ENCODE results near the gene RNF111.

The RNF111 gene

DNA sequence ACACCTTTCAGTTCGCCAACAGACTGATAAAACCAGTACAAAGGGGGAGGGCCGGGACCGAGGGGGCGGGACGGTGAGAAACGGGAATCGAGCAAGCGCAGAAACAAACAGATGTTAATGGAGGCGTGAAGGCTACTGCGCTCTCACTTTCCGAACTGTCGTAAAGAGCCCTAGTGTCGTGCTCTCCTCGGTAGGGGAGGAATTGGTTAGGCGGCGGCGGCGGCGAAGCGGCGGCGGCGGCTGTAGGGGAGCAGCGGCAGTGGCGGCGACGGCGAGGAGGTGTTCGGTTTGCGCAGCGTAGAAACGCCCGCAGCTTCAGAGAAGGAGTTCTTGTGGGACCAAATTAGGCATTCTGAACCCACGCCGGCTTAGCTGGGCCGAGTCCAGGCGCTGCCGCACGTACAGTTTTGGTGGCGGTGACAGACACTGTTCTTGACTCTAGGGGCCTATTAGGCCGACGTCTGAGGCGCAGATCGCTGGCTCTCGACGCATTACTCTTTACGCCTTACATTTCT, at the start of gene RNF111:
Gene RNF111 (plus strand): TSS at position 173 of the 515 bp plus-strand sequence. CDS start 43,160 bp downstream, outside the sequence.
- DNase-seq (ENCODE audit: low read depth) = peak; percentile 77

DNA sequence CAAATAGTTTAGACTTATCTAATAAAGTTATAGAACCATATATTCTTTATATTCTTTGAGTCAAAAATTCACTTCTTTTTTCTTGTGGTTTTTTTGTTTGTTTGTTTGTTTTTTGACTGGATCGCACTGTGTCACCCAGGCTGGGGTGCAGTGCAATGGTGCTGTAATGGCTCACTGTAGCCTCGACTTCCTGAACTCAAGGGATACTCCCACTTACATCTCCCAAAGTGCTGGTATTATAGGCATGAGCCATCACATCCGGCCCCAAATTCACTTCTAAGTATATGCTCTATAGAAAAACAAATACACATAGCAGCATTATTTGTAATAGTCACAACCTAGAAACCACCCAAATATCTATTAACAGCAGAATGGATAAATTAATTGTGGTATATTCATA, 40.3 kb upstream of the RNF111 start:
- no peak for DNase-seq (ENCODE audit: low read depth)

DNA sequence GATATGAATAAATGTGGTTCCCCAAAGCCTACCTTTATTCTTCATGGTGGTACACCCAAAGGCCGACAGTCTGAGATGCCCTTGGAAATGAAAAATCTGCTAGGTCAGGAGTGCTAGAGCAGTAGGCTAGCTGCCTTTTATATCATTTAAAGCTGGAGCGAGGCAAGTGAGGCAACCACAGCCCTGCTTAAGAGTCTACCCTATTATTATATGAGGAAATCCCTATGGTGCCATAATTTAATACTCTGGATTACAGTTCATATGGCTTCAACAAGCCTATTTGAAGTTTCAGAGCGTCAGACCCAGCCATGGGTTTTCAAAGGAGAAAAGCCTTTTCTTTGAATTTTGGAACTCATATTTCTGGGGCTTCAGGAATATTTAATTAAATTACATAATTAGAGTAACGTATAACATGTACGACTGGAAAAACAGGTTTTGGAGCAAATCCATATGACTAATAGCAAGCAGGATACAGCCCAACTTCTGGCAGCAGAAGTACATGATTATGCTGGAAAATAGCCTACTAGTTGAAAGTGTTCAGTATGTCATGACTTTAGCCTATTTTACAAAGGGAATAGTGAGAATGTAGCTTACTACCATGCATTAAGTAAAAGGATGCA, 36.0 kb upstream of the RNF111 start:
- no peak for DNase-seq (ENCODE audit: low read depth)

DNA sequence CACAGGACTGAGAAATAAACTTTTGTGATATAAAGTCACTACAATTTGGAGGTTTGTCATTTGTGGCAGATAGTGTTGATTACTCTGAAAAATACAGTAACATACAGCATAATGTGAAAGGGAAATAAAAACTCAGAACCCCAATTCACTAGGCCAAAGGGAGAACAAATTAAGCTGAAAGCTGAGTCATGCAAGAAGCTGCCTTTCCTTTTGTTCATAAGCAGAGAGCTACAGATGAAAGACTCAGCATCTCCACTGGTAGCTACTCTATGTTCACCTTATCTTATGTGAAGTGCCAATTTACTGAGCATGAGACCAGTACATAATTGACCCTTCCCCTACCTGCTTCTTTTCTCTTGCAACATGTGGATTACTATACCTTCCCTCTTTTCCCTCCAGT, 34.7 kb upstream of the RNF111 start:
- no peak for DNase-seq (ENCODE audit: low read depth)

DNA sequence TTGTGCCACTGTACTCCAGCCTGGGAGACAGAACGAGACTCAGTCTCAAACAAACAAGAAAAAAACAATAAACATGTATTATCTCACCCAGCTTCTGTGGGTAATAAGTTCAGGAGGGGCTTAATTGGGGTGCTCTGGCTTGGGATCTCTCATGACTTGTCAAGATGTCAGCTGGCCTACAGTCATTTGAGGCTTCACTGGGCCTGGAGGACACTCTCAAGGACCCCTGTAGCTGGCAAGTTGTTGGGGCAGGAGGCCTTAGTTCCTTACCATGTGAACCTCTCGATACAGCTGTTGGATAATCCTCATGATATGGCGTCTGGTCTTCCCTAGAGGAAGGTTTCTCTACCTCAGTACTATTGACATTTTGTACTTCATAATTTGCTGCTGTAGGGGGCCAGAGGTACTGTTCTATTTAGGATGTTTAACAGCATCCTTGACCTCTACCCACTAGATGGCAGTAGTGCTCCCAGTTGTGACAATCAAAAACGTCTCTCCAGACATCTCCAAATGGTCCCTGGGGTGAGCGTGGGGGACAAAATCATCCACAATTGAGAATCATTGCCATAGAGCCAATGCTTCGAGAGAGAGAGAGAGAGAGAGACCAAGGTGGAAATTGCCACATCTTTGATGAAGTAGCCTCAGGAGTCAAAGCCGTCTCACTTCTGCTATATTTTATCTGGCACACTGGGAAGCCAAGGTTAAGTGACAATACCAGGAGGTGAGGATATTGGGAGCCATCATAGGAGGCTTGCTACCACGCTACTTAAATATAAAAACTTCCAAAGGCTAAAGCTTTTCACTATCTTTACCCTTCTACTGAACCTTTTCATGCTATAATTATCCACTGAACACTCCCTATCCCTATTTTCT, 30.1 kb upstream of the RNF111 start:
- peak; percentile 9 for DNase-seq (ENCODE audit: low read depth)

DNA sequence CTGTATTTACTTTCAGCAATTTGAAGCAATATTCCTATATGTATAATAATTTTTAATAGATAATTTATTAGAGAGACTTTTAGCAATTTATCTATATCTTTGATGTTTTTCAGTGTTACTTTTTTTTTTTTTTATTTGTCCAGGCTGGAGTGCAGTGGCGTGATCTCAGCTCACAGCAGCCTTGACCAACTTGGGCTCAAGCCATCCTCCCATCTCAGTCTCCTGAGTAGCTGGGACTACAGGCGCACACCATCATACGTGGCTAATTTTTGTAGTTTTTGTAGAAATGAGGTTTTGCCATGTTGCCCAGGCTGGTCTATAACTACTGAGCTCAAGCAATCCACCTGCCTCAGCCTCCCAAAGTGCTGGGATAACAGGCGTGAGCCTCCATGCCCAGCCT, 28.7 kb upstream of the RNF111 start:
- no peak for DNase-seq (ENCODE audit: low read depth)

DNA sequence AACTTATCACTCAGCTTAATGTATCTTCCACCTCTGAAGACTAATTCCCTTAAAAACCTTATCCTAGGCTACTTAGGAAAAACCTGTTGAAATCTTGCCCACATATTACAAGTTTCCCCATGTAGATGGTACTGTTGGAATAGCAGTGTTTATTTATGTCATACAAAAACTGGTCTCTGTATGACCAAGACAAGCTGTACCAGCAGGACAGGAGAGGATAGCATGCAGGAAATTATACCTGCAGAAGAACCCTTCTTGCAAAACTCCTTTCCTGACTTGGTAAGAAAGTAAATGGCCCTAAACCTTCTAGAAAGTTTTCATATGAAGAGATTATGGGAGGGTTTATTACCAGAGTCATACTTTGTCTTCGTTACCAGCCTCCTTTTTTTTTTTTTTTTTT, 25.3 kb upstream of the RNF111 start:
- DNase-seq (ENCODE audit: low read depth) = no peak

DNA sequence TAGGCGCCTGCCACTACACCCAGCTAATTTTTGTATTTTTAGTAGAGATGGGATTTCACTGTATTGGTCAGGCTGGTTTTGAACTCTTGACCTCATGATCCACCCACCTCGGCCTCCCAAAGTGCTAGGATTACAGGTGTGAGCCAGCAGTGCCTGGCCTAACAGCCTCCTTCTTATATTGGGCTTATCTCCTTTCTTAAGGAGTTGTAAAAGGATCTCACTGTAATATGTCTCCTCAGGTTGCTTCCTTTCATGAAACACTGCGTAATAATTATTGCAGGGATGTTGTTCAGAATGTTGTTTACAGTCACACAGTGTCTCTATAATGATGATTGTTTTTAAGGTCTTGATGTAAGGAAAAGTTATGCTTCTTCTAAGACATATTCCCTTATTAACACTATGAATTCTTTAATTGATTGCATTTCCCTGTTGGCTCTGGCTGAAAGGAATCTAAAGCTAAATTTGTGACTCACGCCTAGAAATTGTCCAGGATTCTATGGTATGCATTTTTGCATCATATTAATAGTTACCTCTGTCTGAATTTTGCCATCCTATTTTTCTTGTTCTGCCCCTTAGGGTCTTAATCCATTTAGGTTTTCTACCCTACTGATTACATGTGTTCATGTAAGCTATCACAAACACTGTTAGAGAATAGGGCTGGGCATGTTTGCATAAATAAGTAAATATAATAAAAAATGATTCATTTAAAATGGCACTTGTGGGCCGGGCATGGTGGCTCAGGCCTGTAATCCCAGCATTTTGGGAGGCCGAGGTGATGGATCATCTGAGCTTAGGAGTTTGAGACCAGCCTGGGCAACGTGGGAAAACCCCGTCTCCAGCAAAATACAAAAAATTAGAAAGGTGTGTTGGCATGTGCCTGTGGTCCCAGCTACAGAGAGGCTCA, 24.5 kb upstream of the RNF111 start:
- no peak for DNase-seq (ENCODE audit: low read depth)

DNA sequence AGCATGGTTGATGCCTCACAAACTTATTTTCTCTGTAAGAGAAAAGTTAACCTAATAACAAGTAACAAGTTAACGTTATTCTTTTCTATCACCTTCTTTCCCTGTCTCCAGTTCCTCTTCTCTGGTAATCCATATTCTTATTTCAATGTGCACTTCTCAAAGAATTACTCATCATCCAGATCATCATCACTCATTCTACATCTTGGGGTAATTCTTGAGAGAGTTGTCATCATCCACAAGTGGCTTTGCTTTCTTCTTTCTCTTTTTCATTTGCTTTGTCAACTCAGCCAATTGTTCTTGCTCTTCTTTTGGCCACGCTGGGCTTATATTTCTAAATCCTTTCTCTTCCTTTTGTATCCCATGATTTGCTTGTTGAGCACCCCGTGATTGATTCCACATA, 20.8 kb upstream of the RNF111 start:
- no peak for DNase-seq (ENCODE audit: low read depth)

DNA sequence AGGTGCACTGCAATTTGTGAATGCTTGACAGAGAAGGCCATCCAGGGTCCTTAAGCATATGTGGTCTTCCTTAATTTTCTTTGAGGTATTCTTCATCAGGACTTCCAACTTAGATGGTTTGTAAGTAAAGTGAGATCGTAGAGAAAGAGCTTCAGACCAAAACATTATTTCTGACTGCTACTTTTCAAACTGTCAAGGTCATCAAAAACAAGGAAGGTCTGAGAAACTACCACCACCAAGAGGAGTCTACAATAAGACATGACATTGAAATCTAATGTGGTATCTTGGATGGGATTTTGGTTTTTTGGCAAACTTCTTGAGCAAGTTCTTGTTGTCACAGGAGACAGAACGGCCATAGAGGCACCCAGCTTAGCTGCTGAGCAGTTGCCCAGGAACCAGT, 20.0 kb upstream of the RNF111 start:
- no peak for DNase-seq (ENCODE audit: low read depth)

DNA sequence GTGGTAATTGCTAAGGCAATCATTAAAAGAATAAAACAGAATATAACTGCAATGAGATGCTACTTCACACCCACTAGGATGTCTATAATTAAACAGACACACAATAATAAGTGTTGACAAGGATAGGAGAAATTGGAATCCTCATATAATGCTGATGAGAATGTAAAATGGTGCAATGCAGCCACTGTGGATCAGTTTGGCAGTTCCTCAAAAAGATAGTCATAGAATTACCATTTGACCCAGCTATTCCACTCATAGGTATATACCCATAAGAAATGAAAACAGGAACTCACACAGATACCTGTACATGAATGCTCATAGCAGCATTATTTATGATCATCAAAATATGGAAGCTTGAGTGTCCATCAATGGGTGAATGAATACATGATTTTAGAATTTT, 9.6 kb upstream of the RNF111 start:
- DNase-seq (ENCODE audit: low read depth) = no peak

DNA sequence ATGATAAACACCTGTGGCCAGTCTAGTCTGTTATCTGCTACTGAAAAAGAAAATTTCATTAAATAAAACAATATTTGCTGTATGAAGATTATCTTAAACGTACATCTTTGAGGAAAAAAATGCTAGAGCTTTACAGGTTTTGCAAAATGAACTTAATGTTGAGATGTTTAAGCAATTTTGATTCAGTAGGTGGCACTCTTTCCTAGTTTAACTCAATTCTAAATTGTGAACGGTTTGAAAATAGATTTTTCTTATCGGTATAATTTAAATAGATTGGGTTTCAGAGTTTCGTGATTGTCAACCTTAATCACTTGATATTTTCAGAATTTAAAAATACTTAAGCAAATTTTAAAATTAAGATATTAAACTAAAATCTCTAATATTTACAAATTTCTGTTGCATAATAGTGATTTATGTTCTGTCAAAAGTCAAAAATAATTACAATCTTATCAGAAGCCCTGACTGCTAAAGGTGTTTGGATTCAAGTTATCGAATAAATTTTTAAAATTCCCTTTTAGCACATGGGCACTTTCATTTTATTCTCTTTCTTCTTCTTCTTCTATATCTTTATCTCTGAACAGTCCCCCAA, 7.0 kb upstream of the RNF111 start:
- no peak for DNase-seq (ENCODE audit: low read depth)

DNA sequence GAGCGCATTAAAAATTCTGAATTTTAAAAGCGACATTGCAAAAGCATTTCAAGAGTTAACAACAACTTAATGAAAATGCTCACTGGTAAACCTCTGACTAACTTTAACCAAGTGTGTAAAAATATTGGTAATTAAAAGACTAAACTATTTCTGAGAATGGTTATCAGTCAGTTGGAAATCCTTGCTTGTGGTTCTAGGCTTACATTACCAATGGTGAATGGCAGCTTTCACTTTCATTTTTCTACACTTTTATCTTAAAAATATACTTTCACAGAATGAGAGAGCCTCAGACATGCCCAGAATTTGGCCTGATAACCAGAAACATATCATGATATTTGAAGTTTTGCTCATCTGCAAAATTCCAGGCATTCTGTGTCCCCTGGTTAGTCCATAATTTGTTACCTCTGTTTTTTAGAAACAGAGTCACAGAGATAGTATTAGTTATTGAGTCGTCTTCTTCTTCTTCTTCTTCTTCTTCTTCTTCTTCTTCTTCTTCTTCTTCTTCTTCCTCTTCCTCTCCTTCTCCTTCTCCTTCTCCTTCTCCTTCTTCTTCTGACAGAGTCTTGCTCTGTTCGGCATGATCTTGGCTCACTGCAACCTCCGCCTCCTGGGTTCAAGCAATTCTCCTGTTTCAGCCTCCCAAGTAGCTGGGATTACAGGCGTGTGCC, 5.5 kb upstream of the RNF111 start:
- no peak for DNase-seq (ENCODE audit: low read depth)

DNA sequence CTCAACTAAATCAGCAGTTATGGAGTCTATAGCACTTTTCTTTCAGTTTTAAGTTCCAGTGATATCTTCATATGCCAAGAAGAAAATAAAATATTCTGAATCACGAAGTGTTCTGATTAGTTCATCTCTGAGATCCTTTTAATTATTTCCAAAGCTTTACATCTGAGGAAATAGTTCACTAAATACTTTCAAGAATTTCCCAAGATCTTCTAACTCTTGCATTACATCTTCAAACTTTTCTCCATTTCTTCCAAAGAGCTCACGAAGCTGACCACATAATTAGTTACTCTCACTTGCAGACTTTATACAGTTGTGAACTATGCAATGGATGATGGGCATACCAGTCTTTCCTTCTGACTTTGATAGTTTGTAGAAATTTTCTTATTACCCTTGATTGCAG, 4.2 kb upstream of the RNF111 start:
- DNase-seq (ENCODE audit: low read depth) = no peak

DNA sequence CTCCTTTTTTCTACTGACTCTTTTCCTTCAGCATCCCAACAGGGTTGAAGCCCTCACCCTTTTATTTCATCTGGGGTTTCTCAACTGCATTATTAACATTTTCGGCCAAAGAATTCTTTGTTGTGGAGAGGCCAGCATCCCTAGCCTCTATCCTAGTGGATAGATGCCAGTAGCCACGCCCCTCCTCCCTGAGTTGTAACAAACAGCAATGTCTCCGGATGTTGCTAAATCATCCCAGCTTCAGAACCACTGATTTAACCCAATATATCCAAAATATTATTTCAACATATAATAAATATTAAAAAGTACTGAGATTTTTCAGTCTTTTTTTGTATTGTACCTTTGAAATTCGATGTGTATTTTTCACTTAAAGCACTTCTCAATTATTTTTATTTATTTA, 2.0 kb upstream of the RNF111 start:
- no peak for DNase-seq (ENCODE audit: low read depth)

DNA sequence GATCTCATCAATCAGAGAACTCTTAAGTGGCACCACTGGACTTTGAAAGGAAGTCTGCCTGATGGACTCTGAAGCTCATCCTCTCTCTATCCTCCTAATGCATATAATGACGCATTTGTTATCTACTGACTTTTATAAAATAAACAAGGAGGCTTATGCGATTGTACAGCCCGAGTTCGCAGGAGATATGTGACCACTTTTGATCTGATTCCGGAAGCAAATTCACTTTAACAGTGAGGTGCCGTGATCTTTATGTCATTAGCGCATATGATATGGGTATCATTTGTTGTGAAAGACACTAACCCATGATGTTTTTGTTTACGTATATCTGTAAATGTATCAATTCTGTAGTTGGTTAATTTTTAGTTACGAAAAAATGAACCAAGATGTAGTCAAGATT, 427 bp upstream of the RNF111 start:
- no peak for DNase-seq (ENCODE audit: low read depth)

DNA sequence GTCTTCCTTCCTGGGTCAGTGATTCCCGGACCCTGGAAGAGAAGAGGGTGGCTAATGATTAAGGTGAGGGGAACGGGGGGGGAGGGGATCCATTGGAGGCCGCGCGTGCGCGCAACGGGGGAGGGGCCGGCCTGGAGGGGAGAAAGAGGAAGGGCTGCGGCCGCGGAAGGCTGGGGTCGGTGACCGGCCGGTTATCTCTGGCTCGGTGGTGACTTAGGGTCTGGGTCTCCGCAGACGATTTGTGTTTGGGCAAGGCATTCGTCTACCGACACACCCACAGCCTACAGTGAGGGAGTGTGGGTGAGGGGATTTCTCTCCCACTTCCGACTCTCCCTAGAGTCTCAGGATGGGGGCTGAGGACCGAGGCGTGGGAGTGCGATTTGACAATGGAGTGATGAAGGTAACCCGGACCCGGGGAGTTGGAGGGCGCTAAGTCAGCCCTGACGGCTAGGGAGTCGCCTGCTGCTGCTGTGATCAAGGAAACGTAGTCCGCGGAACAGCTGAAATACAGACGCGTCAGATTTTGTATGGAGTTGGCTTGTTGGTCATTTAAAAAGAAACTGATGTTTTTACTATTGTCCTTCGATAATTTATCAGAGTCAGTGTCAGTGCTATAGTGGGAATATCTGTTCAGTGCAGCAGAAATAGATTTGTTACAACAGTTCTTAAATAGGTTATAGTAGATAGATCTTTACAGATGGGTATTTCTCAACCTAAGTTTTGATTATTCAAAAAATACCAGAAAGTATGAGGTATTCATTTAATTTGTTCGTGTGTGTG, 733 bp downstream of the RNF111 start:
- peak; percentile 47 for DNase-seq (ENCODE audit: low read depth)

DNA sequence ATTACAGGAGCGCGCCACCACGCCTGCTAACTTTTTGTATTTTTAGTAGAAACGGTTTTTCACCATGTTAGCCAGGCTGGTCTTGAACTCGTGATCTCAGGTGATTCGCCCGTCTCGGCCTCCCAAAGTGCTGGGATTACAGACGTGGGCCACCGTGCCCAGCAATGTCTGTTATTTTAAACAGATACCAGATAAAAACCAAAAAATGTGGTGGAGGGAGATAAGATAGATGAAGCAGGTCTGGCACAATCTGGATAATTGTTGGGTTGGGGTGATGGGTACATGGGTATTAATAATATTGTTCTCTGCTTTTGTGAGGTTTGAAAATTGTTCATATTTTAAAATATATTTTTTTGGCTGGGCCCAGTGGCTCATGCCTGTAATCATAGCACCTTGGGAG, 4.7 kb downstream of the RNF111 start:
- DNase-seq (ENCODE audit: low read depth) = no peak

DNA sequence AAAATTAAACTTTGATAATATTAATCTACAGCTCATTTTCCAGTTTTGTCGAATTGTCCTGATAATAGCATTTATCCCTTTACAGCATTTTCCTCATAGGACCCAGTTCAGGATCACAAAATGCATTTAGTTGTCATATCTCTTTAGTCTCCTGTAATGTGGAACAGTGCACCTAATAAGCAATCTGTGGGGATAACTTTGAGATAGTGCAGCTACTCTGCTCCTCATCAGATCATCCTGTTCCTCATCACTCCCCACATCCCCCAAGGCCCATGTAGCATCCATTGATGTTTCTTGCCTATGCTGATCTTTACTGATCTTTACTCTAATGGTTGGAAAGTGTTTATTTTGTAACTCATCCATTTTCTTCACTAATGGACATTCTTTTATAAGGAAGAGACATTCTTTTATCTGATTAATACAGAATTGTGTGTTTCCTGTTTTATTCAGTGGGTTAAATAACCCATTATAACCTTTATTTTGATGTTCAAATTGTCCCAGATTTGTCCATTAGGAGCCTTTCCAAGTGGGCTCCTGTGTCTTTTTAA, 7.5 kb downstream of the RNF111 start:
- DNase-seq (ENCODE audit: low read depth) = no peak

DNA sequence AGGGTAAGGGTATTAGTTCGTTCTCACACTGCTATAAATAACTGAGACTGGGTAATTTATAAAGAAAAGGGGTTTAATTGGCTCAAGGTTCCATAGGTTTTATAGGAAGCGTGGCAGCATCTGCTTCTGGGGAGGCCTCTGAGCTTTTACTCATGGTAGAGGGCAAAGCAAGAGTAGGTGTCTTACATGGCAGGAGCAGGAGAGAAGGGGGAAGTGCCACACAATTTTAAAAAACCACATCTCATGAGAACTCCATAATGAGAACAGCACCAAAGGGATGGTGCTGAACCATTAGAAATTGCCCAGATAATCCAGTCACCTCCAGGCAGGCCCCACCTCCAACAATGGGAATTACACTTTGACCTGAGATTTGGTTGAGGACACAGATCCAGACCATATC, 12.2 kb downstream of the RNF111 start:
- DNase-seq (ENCODE audit: low read depth) = no peak
